Aorta (tissue), 5 donors: Measurements from ENCODE around the gene GPER1. TPM values are rescaled to one million over a fixed set of nuclear protein-coding genes. Genes with fewer than 3 reads are reported as not detected.

Experiments
- ATAC-seq: fragments of 200-7000 bp; cut with Tn5 transposase; one replicate; pipeline ENCODE4 v1.9.1; 2022; ENCODE audit warnings: moderate library complexity; ENCODE audit not compliant: low FRiP score
- DNase-seq, 2 donors: peaks; one replicate each; pipeline ENCODE4 v3.0.0-alpha.2; 2020
- H3K27ac ChIP-seq, 2 donors: one replicate each; pipeline ENCODE4 v1.5.1; 2013; ENCODE audit warnings: low read length in 2 of 2, mild to moderate bottlenecking in 2 of 2, moderate library complexity in 2 of 2, control low read depth in 1 of 2, inconsistent platforms in 1 of 2, low read depth in 1 of 2
- H3K27me3 ChIP-seq, 2 donors: one replicate each; pipeline ENCODE4 v1.6.1; 2013; ENCODE audit warnings: control low read depth in 1 of 2, low read length in 1 of 2, mild to moderate bottlenecking in 1 of 2, moderate library complexity in 1 of 2; ENCODE audit not compliant: insufficient read depth in 2 of 2, control insufficient read depth in 1 of 2
- H3K36me3 ChIP-seq, 2 donors: one replicate each; pipeline ENCODE4 v1.6.1; 2013; ENCODE audit warnings: control low read depth in 1 of 2, low read length in 1 of 2, mild to moderate bottlenecking in 1 of 2; ENCODE audit not compliant: insufficient read depth in 2 of 2, control insufficient read depth in 1 of 2
- H3K4me1 ChIP-seq, 2 donors: one replicate each; pipeline ENCODE4 v1.6.1; 2013; ENCODE audit warnings: low read length in 2 of 2, control low read depth in 1 of 2, mild to moderate bottlenecking in 1 of 2, moderate library complexity in 1 of 2; ENCODE audit not compliant: insufficient read depth in 2 of 2, control insufficient read depth in 1 of 2
- H3K4me3 ChIP-seq, 2 donors: one replicate each; pipeline ENCODE4 v1.5.1; 2013; ENCODE audit warnings: low read length in 2 of 2, control low read depth in 1 of 2, mild to moderate bottlenecking in 1 of 2
- H3K9me3 ChIP-seq: one replicate; pipeline ENCODE4 v1.6.1; 2013; ENCODE audit warnings: mild to moderate bottlenecking, low read length; ENCODE audit not compliant: control insufficient read depth
- WGBS, 2 donors: extraction: QIAGEN DNeasy Blood & Tissue Kit; methylation state at CpG; one replicate each; pipeline ENCODE4 v1.1.7; 2013; 5-methylcytosine and 5-hydroxymethylcytosine counted together
- intact Hi-C, 2 donors: fragments of 100-400 bp; cut with DNase I; formaldehyde crosslinking; loops; one replicate each; pipeline versions ENCODE4 v1.14.2 to v1.15.0; 2022
- polyA plus RNA-seq, 2 donors: library from polyadenylated mRNA; stranded (reverse); fragments of 200-250 nt; gene quantifications; one replicate each; pipeline ENCODE4 v1.2.3, GENCODE V29; 2013
- total RNA-seq, 2 donors: library from RNA; stranded (reverse); fragmentation: NEBNext Ultra II Directional; extraction: Animal tissue kit (Norgen Biotek cat#: 25700); gene quantifications; one replicate each; pipeline ENCODE4 v1.2.1, GENCODE V29; 2021
- donor health status: healthy with polysubstance abuse.
- donor health status: Bipolar disorder and iron deficiency.
- donor health status: DM: no; HTN: no; CAD: no.
- donor health status: DM: no; HTN: no; CAD: no.
- donor health status: DM: yes; HTN: yes; CAD: no.

Gene GPER1
- total and polyA plus RNA-seq, 4 donors = 2.8 to 11.2 (median 4.8) TPM

DNA sequence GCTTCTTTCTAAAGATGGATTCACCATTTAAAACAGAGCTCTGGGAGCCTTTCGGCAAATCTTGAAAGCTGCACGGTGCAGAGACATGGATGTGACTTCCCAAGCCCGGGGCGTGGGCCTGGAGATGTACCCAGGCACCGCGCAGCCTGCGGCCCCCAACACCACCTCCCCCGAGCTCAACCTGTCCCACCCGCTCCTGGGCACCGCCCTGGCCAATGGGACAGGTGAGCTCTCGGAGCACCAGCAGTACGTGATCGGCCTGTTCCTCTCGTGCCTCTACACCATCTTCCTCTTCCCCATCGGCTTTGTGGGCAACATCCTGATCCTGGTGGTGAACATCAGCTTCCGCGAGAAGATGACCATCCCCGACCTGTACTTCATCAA lies 3.7 kb downstream of the GPER1 start:
- H3K4me1 ChIP-seq = no peaks in the 10 kb centered on the region
- WGBS, 2 donors = 96 to 97% methylated on average over 18 of the region's 18 CpGs
- ATAC-seq (no peak), DNase-seq (peak in 1 of 2 donors; percentile 56)
- no peak overlapping the region for H3K27ac ChIP-seq
- no peak overlapping the region for H3K4me3 ChIP-seq
- H3K27me3 ChIP-seq = no peaks in the 10 kb centered on the region
- H3K9me3 ChIP-seq = no peaks in the 10 kb centered on the region
- no peaks in the 10 kb centered on the region for H3K36me3 ChIP-seq
- intact Hi-C loops = no loop called here

DNA sequence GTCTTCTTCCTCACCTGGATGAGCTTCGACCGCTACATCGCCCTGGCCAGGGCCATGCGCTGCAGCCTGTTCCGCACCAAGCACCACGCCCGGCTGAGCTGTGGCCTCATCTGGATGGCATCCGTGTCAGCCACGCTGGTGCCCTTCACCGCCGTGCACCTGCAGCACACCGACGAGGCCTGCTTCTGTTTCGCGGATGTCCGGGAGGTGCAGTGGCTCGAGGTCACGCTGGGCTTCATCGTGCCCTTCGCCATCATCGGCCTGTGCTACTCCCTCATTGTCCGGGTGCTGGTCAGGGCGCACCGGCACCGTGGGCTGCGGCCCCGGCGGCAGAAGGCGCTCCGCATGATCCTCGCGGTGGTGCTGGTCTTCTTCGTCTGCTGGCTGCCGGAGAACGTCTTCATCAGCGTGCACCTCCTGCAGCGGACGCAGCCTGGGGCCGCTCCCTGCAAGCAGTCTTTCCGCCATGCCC lies 4.3 kb downstream of the GPER1 start:
- WGBS, 2 donors = 95 to 97% methylated on average over 40 of the region's 40 CpGs
- Histone ChIP-seq H3K9me3 (no peaks in the 10 kb centered on the region), H3K27me3 (no peaks in the 10 kb centered on the region), H3K36me3 (no peaks in the 10 kb centered on the region), H3K27ac (no peak overlapping the region), H3K4me1 (no peaks in the 10 kb centered on the region), H3K4me3 (no peak overlapping the region)
- ATAC-seq (no peak), DNase-seq (no peak)
- intact Hi-C loops = no loop called here

DNA sequence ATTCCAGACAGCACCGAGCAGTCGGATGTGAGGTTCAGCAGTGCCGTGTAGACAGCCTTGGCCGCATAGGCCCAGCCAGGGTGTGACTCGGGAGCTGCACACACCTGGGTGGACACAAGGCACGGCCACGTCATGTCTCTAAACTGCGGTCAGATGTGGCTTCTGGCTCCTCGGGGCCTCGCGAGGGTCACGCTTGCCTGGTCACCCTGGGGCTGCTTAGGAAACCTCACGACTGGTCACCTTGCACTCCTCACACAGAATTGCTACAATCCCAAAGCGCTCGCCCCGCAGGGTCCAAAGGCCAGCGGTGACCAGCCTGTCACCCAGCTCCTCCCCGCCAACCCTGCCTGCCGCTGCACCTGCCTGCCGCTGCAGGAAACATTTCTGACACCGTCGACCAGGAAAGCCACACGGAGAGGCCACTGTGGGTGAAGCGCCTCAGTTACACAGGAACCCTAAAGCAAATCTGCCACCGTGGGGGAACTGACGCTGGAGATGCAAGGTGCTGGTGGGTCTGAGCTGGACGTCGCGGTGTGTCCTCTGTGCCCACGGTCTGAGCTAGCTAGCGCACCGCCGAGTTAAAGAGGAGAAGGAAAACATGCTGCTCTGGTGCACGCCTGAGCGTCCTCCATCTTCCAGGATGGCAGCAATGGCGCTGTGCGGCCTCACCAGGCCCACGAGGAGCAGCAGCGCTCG lies 5.0 kb downstream of the GPER1 start:
- WGBS, 2 donors = 94 to 97% methylated on average over 40 of the region's 40 CpGs
- no peak overlapping the region for H3K27ac ChIP-seq

DNA sequence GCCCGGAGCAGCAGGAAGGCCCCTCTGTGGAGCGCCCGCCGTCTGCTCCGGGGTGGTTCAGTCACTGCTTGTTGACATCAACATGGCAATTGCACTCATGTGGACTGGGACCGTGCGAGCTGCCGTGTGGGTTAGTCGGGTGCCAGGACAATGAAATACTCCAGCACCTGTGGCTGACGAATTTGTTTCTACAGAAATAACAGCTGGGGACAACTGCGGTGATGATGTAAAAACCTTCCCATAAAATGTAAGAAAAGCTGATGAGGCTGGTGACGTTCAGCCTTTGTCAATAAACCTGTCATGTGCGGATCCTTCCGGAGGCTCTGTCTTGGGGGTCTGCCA lies 5.6 kb downstream of the GPER1 start:
- H3K9me3 ChIP-seq = no peaks in the 10 kb centered on the region
- no peak for ATAC-seq
- no peaks in the 10 kb centered on the region for H3K36me3 ChIP-seq
- no peak overlapping the region for H3K4me3 ChIP-seq
- intact Hi-C loops = no loop called here
- DNase-seq = no peak
- no peak overlapping the region for H3K27ac ChIP-seq
- no peaks in the 10 kb centered on the region for H3K27me3 ChIP-seq
- H3K4me1 ChIP-seq = no peaks in the 10 kb centered on the region
- WGBS, 2 donors = 90 to 91% methylated on average over 14 of the region's 14 CpGs

More for the DNA sequence above, 5.0 kb downstream of the GPER1 start:
- intact Hi-C loops = no loop called here
- H3K27me3 ChIP-seq = no peaks in the 10 kb centered on the region
- no peaks in the 10 kb centered on the region for H3K4me1 ChIP-seq
- no peak overlapping the region for H3K4me3 ChIP-seq
- H3K36me3 ChIP-seq = no peaks in the 10 kb centered on the region
- ATAC-seq (no peak), DNase-seq (no peak)
- H3K9me3 ChIP-seq = no peaks in the 10 kb centered on the region

DNA sequence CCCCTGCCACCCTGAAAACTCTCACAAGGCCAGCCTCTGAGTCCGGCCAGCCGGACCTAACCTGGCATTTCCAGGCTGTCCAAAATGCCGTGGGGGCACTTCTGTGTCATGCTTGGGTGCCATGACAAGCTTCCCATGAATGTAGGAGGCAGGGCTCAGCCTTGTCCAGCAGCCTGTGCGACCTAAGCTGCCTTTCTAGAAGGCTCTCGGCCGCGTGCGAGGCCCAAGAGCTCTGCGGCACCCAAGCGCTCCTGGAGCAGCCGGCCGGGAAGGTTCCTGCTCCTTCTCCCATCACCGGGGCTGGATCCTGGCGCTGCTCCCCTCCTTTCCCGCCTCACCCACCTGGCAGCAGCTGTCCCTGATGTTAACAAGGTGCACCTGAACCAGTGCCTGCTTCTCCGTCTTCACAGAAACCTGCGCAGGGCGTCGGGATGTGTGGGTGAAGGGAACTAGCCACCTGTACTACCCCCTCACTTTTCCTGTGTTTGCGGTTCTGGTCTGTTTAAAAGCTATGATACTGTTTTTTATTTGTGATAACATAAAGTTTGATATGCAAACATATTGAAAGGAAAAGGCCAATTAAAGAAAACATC lies 6.1 kb downstream of the GPER1 start:
- Histone ChIP-seq H3K27ac (no peak overlapping the region), H3K27me3 (no peaks in the 10 kb centered on the region), H3K9me3 (no peaks in the 10 kb centered on the region), H3K4me3 (no peak overlapping the region), H3K4me1 (no peaks in the 10 kb centered on the region), H3K36me3 (no peaks in the 10 kb centered on the region)
- 92 to 94% methylated on average over 20 of the region's 20 CpGs for WGBS, 2 donors
- DNase-seq (no peak), ATAC-seq (no peak)
- intact Hi-C loops = no loop called here

DNA sequence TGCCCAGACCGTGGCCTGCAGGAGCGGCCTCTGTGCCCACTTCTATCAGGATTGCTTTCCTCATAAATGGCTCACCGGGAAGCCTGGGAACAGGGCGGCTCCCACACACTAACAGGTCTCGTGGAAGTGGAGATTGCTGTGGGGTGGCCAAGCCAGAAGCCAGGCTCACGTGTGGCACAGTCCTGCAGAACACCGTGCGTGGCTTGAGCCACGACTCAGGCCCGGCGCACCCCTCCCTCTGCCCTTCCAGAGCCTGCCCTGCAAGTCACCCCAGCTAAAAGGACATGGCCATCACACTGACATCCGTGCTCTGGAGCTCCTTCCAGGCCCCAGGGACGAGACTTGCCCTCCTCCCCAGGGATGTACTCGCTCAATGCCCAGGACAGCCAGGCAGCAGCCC lies 7.0 kb downstream of the GPER1 start:
- intact Hi-C loops = no loop called here

DNA sequence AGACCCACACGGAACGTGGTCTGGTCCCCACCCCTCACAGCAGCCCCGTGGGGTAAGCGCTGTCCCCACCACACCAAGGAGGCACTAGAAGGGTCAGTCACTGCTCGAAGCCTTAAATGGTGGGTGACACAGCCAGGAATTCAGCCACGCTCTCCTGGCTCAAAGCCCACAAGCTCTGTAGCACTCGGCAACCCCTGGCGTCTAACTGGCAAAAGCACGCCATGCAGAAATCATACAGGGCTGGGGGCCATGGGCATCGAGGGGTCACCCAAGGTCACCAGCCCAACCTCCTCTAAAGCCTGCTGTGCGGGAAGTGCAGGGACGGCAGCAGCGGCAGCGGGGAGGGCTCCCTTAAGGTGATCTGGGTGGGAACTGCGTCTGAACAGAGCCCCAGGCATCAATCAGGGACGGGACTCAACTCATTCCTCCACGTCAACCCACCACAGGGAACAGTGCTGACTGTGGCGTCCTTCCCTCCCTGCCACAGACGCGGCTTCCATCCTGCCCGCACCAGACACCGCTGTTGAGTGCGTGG lies 7.8 kb downstream of the GPER1 start:
- WGBS, 2 donors = 11 to 13% methylated on average over 23 of the region's 23 CpGs
- peak overlapping the region in 1 of 2 donors; percentile 4 for H3K27ac ChIP-seq
- intact Hi-C loops = no loop called here
- ATAC-seq (no peak), DNase-seq (peak in 1 of 2 donors; percentile 86)
- H3K36me3 ChIP-seq = no peaks in the 10 kb centered on the region
- no peaks in the 10 kb centered on the region for H3K27me3 ChIP-seq
- H3K4me3 ChIP-seq = no peak overlapping the region
- no peaks in the 10 kb centered on the region for H3K4me1 ChIP-seq
- no peaks in the 10 kb centered on the region for H3K9me3 ChIP-seq

More for the DNA sequence above, 7.0 kb downstream of the GPER1 start:
- Histone ChIP-seq H3K27ac (no peak overlapping the region), H3K27me3 (no peaks in the 10 kb centered on the region), H3K4me1 (no peaks in the 10 kb centered on the region), H3K9me3 (no peaks in the 10 kb centered on the region), H3K36me3 (no peaks in the 10 kb centered on the region), H3K4me3 (no peak overlapping the region)
- 81 to 85% methylated on average over 14 of the region's 14 CpGs for WGBS, 2 donors
- no peak for DNase-seq
- ATAC-seq = no peak

DNA sequence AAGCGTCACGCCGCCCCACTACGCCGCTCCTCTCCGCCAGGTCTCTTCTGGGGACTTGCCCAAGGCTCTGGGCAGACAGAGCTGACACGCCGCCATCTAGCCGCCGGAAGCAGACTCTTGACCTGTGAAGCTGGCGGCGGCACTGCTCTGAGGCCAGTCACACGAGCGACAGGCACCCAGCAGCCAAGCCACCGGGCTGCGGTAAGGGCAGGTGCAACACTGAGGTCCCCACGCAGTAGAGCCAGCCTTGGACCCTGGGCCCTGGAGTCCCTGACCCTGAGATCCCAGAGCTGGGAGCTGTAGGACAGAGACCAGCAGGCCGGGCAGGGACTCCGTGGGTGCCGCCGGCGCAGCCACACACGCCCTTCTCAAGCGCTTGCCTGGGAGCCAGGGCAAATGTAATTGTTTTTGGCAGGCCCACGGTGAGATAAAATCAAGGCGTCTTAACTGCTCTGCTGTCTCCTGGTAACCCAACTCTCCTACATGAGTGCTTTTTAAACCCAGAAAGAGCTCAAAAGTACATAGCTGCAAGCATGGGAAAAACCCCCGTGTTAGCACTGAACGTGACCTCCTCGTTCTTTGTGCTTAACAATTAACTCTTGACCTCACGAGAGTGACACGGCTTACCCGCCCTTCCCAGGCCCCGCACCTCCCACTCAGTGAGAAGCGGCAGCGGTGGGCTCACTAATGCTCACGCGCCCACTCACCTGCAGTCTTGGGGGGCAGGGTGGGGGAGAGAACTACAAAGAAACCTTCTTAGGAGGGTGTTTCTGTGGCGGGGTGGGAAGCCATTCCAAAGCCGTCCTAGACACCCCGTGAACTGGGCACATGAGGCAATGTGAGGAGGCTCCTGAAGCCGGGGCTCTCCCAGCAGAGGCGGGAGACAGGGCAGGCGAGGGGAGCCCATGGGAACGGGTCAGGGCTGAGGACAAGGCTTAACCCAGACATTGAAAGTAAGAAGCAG lies 8.5 kb downstream of the GPER1 start:
- H3K36me3 ChIP-seq = no peaks in the 10 kb centered on the region
- no peaks in the 10 kb centered on the region for H3K27me3 ChIP-seq
- peak; percentile 19 for ATAC-seq
- no peaks in the 10 kb centered on the region for H3K9me3 ChIP-seq
- H3K4me1 ChIP-seq = no peaks in the 10 kb centered on the region
- H3K4me3 ChIP-seq = no peak overlapping the region
- peak overlapping the region in 1 of 2 donors; percentile 4 for H3K27ac ChIP-seq
- peak in 1 of 2 donors; percentile 61 for DNase-seq
- intact Hi-C loops = no loop called here
- 22 to 23% methylated on average over 44 of the region's 44 CpGs for WGBS, 2 donors
